Thyroid gland (tissue), 4 donors: ENCODE results near the gene LAMC2. TPM values are rescaled to one million over a fixed set of nuclear protein-coding genes. Genes with fewer than 3 reads are reported as not detected.

Source experiments
- DNase-seq, 2 donors: peaks; one replicate each; pipeline ENCODE4 v3.0.0-alpha.2; 2019
- H3K27ac ChIP-seq, 3 donors: fragments of 200-600 bp; sonication (generic); 1 replicate in 2 of 3; 2 replicates in 1 of 3; pipeline ENCODE4 v1.5.1; 2016 to 2019; ENCODE audit warnings: mild to moderate bottlenecking in 1 of 3, moderate library complexity in 1 of 3
- H3K27me3 ChIP-seq: fragments of 200-600 bp; sonication (generic); one replicate; pipeline ENCODE4 v1.5.1; 2019
- H3K36me3 ChIP-seq, 2 donors: fragments of 200-600 bp; sonication (generic); one replicate each; pipeline ENCODE4 v1.5.1; 2016 to 2019
- H3K4me1 ChIP-seq, 2 donors: fragments of 200-600 bp; sonication (generic); one replicate each; pipeline ENCODE4 v1.5.1; 2017 to 2019
- H3K4me3 ChIP-seq, 3 donors: fragments of 200-600 bp; sonication (generic); replicated peaks in 1 of 3; 1 replicate in 2 of 3; 2 replicates in 1 of 3; pipeline ENCODE4 v1.5.1; 2016; ENCODE audit warnings: mild to moderate bottlenecking in 1 of 3
- H3K9me3 ChIP-seq: fragments of 200-600 bp; sonication (generic); one replicate; pipeline ENCODE4 v1.5.1; 2017
- POLR2A ChIP-seq, 2 donors: fragments of 450-650 bp; IDR thresholded peaks; one replicate each; pipeline ENCODE4 v1.6.1; 2017; ENCODE audit warnings: antibody characterized with exemption in 2 of 2, mild to moderate bottlenecking in 2 of 2, moderate library complexity in 1 of 2
- WGBS, 2 donors: methylation state at CpG; one replicate each; pipeline ENCODE4 v1.1.5; 2017; 5-methylcytosine and 5-hydroxymethylcytosine counted together
- intact Hi-C: fragments of 100-400 bp; cut with DNase I; formaldehyde crosslinking; loops from one replicate; pipeline ENCODE4 v1.15.1; 2023
- total RNA-seq, 4 donors: library from RNA; depleted of rRNA; stranded (reverse); fragments of >200 nt; gene quantifications; one replicate each; pipeline ENCODE4 v1.2.3, GENCODE V29; 2016
- TF ChIP-seq, protein P1 (sequence below), 6 experiments: fragments of 200-600 bp in 3 of 6; fragments of 450-650 bp in 3 of 6; sonication (generic) in 3 of 6; IDR thresholded peaks; one replicate each; pipeline ENCODE4 v1.5.1; 2016 to 2019; ENCODE audit warnings: antibody characterized with exemption in 6 of 6, mild to moderate bottlenecking in 2 of 6, inconsistent platforms in 1 of 6, moderate library complexity in 1 of 6

LAMC2 gene
- total RNA-seq, 4 donors from 2014 or later: 24.3 to 53.4 (median 27.9) TPM

DNA sequence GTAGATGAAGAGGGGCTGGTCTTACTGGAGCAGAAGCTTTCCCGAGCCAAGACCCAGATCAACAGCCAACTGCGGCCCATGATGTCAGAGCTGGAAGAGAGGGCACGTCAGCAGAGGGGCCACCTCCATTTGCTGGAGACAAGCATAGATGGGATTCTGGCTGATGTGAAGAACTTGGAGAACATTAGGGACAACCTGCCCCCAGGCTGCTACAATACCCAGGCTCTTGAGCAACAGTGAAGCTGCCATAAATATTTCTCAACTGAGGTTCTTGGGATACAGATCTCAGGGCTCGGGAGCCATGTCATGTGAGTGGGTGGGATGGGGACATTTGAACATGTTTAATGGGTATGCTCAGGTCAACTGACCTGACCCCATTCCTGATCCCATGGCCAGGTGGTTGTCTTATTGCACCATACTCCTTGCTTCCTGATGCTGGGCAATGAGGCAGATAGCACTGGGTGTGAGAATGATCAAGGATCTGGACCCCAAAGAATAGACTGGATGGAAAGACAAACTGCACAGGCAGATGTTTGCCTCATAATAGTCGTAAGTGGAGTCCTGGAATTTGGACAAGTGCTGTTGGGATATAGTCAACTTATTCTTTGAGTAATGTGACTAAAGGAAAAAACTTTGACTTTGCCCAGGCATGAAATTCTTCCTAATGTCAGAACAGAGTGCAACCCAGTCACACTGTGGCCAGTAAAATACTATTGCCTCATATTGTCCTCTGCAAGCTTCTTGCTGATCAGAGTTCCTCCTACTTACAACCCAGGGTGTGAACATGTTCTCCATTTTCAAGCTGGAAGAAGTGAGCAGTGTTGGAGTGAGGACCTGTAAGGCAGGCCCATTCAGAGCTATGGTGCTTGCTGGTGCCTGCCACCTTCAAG, 57.3 kb downstream of the LAMC2 start:
- Histone ChIP-seq H3K9me3 (no peaks in the 10 kb centered on the region), H3K4me3 (no peak overlapping the region), H3K27ac (peak overlapping the region; percentile 36 to 66 (median 51)), H3K27me3 (no peaks in the 10 kb centered on the region), H3K4me1 (peaks cover 0 to 4% of the 10 kb centered on the region in 2 donors), H3K36me3 (no peaks in the 10 kb centered on the region)
- WGBS, 2 donors: 78 to 86% methylated on average over 5 of the region's 5 CpGs
- TF ChIP-seq, protein P1, sequence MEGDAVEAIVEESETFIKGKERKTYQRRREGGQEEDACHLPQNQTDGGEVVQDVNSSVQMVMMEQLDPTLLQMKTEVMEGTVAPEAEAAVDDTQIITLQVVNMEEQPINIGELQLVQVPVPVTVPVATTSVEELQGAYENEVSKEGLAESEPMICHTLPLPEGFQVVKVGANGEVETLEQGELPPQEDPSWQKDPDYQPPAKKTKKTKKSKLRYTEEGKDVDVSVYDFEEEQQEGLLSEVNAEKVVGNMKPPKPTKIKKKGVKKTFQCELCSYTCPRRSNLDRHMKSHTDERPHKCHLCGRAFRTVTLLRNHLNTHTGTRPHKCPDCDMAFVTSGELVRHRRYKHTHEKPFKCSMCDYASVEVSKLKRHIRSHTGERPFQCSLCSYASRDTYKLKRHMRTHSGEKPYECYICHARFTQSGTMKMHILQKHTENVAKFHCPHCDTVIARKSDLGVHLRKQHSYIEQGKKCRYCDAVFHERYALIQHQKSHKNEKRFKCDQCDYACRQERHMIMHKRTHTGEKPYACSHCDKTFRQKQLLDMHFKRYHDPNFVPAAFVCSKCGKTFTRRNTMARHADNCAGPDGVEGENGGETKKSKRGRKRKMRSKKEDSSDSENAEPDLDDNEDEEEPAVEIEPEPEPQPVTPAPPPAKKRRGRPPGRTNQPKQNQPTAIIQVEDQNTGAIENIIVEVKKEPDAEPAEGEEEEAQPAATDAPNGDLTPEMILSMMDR (IDR thresholded peaks at IDR 0.05): no peak
- TF ChIP-seq POLR2A (IDR thresholded peaks at IDR 0.05): no peak
- intact Hi-C loops: no loop called here
- DNase-seq: peak in 1 of 2 donors; percentile 16

DNA sequence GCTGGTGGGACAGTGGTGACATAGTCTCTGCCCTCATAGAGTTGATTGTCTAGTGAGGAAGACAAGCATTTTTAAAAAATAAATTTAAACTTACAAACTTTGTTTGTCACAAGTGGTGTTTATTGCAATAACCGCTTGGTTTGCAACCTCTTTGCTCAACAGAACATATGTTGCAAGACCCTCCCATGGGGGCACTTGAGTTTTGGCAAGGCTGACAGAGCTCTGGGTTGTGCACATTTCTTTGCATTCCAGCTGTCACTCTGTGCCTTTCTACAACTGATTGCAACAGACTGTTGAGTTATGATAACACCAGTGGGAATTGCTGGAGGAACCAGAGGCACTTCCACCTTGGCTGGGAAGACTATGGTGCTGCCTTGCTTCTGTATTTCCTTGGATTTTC, 58.4 kb downstream of the LAMC2 start:
- Histone ChIP-seq H3K4me1 (peaks cover 0 to 4% of the 10 kb centered on the region in 2 donors), H3K27ac (peak overlapping the region in 2 of 3 donors; percentile 51 to 66), H3K36me3 (no peaks in the 10 kb centered on the region), H3K27me3 (no peaks in the 10 kb centered on the region), H3K4me3 (no peak overlapping the region), H3K9me3 (no peaks in the 10 kb centered on the region)
- 33 to 45% methylated on average over 1 of the region's 1 CpG for WGBS, 2 donors
- TF ChIP-seq, protein P1 (IDR thresholded peaks at IDR 0.05): no peak
- TF ChIP-seq POLR2A (IDR thresholded peaks at IDR 0.05): no peak
- peak; percentile 43 to 44 for DNase-seq
- intact Hi-C loops: no loop called here

DNA sequence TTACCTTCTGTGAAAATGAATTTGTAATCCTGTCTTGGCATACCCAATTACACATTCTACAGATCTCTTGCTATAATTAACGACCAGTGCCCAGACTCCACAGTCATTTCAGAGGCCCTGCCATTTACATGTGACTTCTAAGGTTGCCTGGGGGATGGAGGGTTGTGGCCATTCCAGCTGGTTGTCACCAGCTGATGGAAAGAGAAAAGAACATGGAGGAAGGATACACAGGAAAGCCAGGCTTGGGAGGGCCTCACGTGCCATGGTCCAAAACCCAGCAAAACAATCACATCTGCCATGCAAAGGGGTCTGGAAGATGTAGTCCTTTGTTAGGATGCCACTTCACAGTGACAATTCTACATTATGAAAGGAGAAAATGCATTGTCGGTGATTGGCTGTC, 59.3 kb downstream of the LAMC2 start:
- Histone ChIP-seq H3K36me3 (no peaks in the 10 kb centered on the region), H3K27me3 (no peaks in the 10 kb centered on the region), H3K4me1 (peaks cover 0 to 4% of the 10 kb centered on the region in 2 donors), H3K27ac (no peak overlapping the region), H3K9me3 (no peaks in the 10 kb centered on the region), H3K4me3 (no peak overlapping the region)
- no peak for TF ChIP-seq POLR2A (IDR thresholded peaks at IDR 0.05)
- TF ChIP-seq, protein P1 (IDR thresholded peaks at IDR 0.05): no peak
- intact Hi-C loops: no loop called here
- 93 to 98% methylated on average over 3 of the region's 3 CpGs for WGBS, 2 donors
- no peak for DNase-seq

DNA sequence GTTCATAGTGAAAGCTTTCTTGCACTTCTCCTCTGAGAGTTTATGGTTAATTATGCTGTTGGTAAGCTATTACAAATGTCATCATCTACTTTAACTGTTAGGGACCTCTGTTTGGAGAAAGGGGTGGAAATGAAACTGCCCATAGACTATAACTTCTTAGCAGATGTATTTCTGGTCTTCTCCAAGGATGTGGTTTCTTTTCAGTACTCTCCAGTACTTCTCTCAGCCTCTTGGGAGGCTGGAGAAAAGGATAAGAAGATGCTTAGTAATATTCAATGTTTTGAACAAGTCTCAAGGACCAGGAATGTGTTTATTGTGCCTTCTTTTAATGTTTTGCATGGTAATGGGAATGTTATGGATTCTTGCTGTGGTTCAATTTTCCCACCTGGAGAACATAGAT, 60.4 kb downstream of the LAMC2 start:
- Histone ChIP-seq H3K27me3 (no peaks in the 10 kb centered on the region), H3K4me3 (no peak overlapping the region), H3K9me3 (no peaks in the 10 kb centered on the region), H3K27ac (no peak overlapping the region), H3K36me3 (no peaks in the 10 kb centered on the region), H3K4me1 (peaks cover 0 to 4% of the 10 kb centered on the region in 2 donors)
- TF ChIP-seq POLR2A (IDR thresholded peaks at IDR 0.05): no peak
- TF ChIP-seq, protein P1 (IDR thresholded peaks at IDR 0.05): no peak
- intact Hi-C loops: no loop called here
- no peak for DNase-seq

DNA sequence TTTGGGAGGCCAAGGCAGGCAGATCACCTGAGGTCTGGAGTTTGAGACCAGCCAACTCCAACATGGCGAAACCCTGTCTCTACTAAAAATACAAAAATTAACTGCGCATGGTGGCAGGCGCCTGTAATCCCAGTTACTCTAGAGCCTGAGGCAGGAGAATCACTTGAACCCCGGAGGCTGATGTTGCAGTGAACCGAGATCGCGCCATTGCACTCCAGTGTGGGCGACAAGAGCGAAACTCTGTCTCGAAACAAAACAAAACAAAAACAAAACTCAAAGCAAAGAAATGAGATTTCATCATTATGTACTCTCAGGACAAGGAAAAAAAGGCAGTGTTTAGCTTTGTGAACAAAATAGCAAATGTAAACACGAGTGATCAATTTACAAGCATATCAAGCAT, 61.0 kb downstream of the LAMC2 start:
- TF ChIP-seq POLR2A (IDR thresholded peaks at IDR 0.05): no peak
- TF ChIP-seq, protein P1 (IDR thresholded peaks at IDR 0.05): no peak
- intact Hi-C loops: no loop called here

More for the DNA sequence above, 61.0 kb downstream of the LAMC2 start:
- no peaks in the 10 kb centered on the region for H3K36me3 ChIP-seq
- no peak for DNase-seq
- H3K27me3 ChIP-seq: no peaks in the 10 kb centered on the region
- H3K27ac ChIP-seq: no peak overlapping the region
- 97 to 98% methylated on average over 11 of the region's 11 CpGs for WGBS, 2 donors
- H3K4me1 ChIP-seq: peaks cover 0 to 4% of the 10 kb centered on the region in 2 donors
- H3K4me3 ChIP-seq: no peak overlapping the region
- H3K9me3 ChIP-seq: no peaks in the 10 kb centered on the region
